Left cardiac atrium (tissue), 4 donors: ENCODE data around the gene HEATR5A. TPM values are rescaled to one million over a fixed set of nuclear protein-coding genes. Genes with fewer than 3 reads are reported as not detected.
"Not testable (repeated sequence)": the region's sequence is repeated elsewhere in the genome, so short reads cannot be mapped to it uniquely, and the experiment has no call there.

Experiments
- ATAC-seq, 2 donors: fragments of 200-7000 bp; cut with Tn5 transposase; one replicate each; pipeline ENCODE4 v1.9.1; 2020; ENCODE audit warnings: mild to moderate bottlenecking in 2 of 2, moderate library complexity in 2 of 2
- DNase-seq: peaks from one replicate; pipeline ENCODE4 v3.0.0-alpha.2; 2020
- intact Hi-C, 2 donors: fragments of 100-400 bp; cut with DNase I; formaldehyde crosslinking; loops; one replicate each; pipeline versions ENCODE4 v1.14.1 to v1.15.1; 2022 to 2023
- long read RNA-seq: library from polyadenylated mRNA; unstranded; transcript quantifications from one replicate; pipeline ENCODE4 v2.0.0, GENCODE V29; 2021
- total RNA-seq, 2 donors: library from RNA; stranded (reverse); fragmentation: NEBNext Ultra II Directional; extraction: Animal tissue kit (Norgen Biotek cat#: 25700); gene quantifications; one replicate each; pipeline ENCODE4 v1.2.1, GENCODE V29; 2021
- donor health status: DM: no; HTN: yes; CAD: no.
- donor health status: DM: no; HTN: yes; CAD: no; lungs with severe emphysema.
- donor health status: DM: yes; HTN: yes; CAD: no.
- donor health status: Dilated cardiomyopathy.

Gene HEATR5A
- 10 to 100 TPM; 42.4 to 46.6 TPM for total RNA-seq
- long read RNA-seq, partial matches to known transcripts: 15 of 17 reads
- long read RNA-seq, other reads (novel, unspliced or antisense): 2 of 17 reads

DNA sequence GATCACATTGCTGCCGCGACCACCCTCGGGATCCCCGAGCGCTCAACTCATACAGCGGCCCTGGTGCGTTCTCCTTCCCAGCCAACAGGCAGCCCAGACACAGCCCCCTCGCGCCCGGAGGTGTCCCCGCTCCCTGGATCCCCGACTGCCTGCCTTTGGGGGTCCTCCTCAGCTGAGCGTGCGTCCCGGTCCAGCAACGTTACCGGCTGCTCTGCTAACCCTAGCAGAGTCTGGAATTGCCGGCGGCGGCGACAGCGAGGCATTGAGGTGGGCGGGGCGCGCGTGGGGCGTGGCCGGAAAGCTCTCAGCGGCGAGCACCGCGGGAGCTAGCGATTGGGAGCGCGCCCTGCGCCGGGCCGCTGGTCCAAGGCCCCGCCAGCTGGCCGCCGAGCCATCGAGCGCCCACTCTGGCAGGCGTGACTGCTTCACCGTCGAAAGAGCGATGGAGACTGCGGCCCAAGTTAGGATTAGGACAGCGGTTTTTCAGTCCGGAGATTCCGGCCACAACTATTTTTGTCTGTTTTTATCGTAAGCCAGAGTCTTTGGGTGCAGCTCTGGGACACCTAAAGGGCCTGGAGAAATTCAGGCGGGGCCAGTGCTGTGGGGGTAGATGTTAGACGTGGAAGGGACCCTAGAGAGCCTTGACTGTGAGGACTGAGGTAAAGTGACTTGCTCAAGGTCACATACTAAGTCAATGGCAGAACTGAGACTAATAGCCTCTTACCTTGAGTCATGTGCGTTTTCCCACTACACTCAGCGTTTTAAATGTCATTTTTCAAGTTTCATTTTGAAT is at the start of gene HEATR5A:
TSS of gene HEATR5A (minus strand) at position 232 of the 793 bp plus-strand sequence. CDS start 17,575 bp downstream, outside the sequence.
- intact Hi-C loops: no loop called here
- ATAC-seq: peak; percentile 99
- peak; percentile 97 for DNase-seq

DNA sequence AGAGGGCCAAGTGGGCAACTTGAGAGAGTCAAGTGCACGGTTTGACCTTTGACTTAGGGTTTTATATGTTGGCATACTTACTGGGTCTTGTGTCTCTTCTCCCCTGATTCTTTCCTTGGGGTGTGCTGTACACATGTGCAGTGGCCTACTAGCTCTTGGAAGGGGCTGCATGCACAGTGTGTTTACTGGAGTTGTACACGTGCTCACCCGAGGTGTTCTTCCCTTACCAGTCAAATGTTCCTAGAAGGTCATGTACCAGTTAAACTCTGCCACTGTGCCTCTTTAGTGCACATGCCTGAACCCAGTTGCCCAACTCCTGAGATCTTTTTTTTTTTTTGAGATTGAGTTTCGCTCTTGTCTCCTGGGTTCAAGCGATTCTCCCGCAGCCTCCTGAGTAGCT is 46.2 kb upstream of the HEATR5A start:
- no peak for DNase-seq
- no peak for ATAC-seq
- intact Hi-C loops: no loop called here

DNA sequence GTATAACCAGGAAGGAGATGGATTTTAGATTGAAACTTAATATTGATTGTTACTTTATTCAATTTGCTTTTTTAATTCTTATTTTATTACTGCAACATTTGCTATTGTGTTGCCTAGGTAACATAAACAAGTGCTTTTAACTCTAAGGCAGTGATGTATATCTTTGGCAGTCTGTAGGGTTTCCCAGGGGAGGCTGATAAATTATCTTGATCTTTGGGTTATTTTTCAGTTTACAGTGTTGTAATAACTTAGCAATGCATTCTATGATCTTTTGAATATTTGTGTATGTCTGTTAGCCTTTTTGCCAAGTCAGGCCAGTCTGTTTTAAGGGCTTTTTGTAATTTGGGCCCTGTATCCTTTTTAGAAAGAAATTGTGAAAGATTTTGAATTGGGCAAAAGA is 44.8 kb upstream of the HEATR5A start:
- ATAC-seq (no peak), DNase-seq (no peak)
- intact Hi-C loops: no loop called here

DNA sequence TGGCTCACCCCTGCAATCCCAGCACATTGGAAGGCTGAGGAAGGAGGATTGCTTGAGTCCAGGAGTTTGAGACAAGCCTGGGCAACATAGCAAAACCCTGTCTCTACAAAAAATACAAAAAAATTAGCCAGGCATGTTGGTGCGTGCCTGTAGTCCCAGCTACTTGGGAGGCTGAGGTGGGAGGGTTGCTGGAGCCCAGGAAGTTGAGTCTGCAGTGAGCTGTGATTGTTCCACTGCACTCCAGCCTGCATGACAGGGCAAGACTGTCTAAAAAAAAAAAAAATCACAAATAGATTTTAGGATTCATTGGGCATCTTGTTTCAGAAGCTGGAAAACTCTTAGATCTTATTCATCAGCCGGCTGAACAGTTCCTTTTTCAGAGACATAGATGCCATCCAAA is 42.1 kb upstream of the HEATR5A start:
- intact Hi-C loops, ATAC-seq, DNase-seq: not testable (repeated sequence)

DNA sequence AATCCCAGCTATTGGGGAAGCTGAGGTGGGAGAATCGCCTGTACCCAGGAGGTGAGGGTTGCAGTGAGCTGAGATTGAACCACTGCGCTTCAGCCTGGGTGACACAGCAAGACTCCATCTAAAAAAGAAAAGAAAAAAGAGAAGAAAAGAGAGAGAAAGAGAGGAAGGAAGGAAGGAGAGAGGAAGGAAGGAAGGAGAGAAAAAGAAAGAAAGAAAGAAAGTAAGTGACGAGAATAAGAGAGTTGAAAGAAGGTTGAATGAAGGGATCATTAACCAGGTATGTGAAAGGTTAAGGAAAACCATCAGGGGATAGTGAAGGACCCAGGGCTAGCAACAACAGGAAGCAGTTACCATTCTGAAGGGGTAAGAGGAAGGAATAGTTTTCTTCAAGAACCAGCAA is 41.2 kb upstream of the HEATR5A start:
- ATAC-seq: no peak
- intact Hi-C loops: no loop called here
- no peak for DNase-seq

DNA sequence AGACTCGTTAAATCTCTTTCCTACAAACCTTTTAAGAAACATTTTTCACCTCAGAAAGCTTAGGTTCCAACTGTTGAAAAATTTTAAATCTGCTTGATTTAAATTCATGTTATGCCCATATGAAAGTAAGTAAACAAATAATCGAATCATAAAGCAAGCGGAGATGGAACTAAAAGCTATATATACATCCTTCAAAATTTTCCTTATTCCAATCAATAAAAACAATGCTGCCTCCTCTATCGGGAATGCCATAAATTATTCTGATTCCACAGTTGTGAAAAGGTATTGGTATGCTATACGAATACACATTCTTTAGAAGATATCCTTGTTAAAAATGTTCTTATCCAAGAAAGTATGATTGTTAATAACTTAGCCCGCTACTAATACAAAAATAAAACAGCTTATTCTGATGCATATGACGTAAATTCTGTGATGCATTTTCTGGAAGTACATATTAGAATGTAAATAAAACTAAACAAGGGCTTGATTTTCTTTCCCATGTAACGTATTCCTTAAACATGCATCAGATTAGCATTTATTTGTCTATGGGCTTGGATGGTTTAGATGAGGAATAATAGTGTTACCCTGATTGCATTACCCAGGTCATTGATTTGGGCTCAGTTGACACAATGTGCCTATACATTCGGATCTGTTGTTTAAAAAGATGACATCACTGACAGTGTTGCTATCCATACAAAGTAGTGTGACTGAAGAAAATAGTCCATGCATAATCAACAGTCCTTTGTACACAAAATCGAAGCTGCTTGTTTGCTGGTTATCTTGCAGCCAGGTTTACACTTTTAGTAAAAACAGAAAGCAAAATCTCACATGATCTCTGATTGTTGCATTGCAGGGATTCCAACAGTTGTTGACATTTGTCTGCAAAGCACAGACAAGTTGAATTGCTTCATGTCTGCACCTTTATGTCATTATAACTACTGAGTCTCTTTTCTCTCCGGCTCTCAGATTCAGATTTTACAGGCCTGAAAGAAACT is 37.6 kb upstream of the HEATR5A start:
- no peak for ATAC-seq
- no peak for DNase-seq
- intact Hi-C loops: no loop called here

DNA sequence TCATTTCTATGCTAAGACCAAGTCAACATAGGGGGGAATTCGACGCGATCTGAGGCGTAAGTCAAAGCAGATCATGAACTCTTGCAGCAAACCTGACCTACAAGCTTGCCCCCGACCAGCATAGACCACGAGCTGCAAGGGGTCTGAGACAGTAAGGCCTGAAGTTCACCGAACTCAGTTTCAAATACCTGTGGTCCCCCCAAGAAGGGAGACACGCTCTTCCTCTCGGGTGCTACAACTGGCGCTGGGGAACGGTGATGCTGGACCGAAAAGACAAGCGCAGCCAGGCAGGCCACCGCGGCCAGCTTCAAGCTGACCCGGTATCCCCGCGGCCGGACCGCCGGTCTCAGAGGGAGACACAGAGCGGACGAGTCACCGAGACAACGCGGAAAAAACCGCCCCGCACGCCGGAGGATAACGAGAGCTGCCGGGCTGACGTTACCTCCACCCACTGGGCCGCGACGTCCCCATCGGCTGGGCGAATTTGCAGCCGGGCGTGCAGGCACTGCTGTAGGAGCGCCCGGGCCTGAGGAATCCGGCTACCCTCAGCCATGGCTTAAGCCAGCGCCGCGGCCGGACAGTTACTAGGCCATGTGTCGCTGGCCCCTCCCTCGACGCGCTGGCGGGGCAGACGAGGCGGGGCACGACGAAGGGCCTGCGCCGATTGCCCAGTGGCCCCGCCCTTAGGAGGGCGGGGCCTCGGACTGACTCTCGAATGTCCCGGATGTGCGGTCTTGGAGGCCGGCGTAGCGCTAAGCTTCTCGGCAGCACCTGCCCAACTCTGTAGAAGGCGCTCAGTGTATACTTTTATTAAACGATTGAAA is 36.7 kb upstream of the HEATR5A start, which contains the start of gene DTD2:
TSS of gene DTD2 (minus strand) at position 666 of the 824 bp plus-strand sequence. CDS start at position 553, 113 bp downstream.
- peak; percentile 99 to 100 for ATAC-seq
- DNase-seq: peak; percentile 96
- intact Hi-C loops: no loop called here

DNA sequence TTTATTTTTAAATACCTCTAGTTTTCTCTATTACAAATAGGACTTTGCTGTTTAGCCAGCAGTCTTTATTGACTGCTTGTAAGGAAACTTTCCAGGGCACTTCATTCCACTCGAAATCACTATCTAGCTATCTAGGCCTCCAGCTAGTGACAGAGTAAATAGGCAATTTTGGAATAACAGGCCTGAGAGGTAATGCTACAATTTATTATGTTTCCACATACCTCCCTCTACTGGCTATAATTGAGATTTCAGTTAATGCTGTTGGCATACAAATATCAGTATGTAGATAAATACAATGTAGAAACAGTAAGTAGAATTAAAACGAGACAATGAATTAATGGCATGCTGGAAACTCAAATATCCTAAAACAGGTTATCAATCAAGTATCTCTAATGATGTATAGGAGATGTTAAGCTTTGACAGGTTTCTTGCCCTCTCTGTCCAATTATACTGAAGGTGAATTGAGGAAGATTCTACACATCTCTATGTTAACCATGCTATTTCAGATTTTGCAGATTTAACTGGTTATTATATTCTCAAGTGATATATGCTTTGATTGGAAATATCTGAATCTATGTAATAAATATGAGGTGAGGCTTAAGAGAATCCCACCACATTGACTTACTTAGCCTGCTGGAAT is 29.7 kb upstream of the HEATR5A start:
- DNase-seq: no peak
- intact Hi-C loops: loop anchor here in 1 of 2 donors (5.0 kb wide), 1 partner anchor 802 kb away; no protein-coding TSS in a partner anchor
- ATAC-seq: peak in 1 of 2 donors; percentile 57

DNA sequence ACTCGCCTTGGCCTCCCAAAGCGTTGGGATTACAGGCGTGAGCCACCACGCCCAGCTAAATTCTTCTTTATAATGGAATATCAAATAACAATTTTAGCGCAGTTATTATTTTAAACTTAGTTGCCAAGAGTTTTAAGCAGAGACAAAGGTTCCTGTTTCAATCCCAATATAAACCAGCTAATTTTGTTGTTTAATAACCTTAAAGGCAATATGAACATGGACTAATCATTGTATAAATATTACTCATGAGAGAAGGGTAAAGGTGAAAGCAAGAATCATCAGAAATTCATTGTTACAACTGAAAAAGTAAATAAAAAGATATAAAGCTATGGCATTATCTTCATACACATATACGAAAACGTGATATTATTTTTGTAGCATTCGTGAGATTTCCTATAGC is 28.8 kb upstream of the HEATR5A start:
- DNase-seq (no peak), ATAC-seq (no peak)
- intact Hi-C loops: no loop called here

DNA sequence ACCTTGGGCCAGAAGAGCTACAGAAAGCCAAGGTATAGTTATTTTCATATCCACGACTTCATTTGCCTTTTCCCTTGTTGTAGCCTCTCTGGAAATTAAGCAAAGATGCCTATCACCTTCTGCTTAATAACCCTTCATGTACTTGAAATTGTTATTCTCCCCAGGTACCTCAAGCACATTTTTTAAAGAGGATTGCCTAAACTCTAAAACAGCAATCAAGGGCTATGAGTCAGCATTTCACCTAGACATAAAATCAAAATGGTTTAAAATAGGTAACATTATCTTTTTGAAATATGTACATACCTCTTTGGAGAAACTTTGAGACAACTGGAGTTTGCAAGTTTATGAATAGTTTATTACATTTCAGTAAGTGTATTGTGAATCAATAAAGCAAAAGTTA is 25.4 kb upstream of the HEATR5A start:
- DNase-seq: no peak
- intact Hi-C loops: no loop called here
- ATAC-seq: no peak

DNA sequence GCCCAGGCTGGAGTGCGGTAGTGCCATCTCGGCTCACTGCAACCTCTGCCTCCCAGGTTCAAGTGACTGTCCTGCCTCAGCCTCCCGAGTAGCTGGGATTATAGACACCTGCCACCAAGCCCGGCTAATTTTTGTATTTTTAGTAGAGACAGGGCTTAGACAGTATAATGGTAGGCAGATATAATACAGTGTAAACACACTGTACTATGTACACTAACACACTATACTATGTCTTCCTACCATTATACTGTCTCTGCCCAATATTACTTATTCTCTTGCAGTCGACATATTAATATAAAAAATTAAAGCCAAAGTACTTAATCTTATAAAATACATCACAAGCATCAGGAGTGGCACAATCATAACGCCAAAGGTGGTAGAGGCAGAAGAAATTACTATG is 21.9 kb upstream of the HEATR5A start:
- intact Hi-C loops: no loop called here
- no peak for DNase-seq
- ATAC-seq: no peak

DNA sequence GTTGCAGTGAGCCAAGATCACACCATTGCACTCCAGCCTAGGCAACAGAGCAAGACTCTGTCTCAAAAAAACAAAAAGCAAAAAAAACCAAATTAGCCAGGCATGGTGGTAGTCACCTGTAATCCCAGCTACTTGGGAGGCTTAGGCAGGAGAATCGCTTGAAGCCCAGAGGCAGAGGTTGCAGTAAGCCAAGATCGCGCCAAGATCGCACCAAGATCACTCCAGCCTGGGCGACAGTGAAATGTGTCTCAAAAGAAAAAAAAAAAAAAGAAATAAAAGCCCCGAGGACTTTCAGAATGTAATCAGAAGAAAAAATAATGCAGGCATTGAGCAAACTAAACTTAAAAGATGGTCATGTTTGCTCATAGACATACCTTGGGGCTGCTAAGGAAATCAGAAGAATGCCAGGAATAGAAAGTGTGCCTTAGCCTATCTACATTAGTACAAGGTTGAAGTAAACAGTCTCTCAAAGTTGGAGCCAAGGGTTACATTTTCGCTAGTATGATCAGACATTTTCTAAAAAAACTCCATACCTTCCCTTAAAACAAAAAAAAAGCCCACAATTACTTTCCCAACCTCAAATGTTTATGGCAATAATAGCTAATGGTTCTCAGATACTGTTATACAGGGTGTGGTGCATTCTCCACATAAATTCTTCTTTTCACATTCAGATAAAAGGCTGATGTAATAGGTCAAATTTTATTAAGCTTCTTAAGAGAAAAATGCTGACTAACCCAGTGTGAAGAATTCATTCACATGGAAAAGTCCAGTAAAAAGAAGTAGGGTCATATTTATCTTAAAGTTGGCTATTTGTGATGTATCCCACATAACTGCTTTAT is 21.1 kb upstream of the HEATR5A start:
- peak; percentile 38 to 90 for ATAC-seq
- intact Hi-C loops: no loop called here
- DNase-seq: no peak

DNA sequence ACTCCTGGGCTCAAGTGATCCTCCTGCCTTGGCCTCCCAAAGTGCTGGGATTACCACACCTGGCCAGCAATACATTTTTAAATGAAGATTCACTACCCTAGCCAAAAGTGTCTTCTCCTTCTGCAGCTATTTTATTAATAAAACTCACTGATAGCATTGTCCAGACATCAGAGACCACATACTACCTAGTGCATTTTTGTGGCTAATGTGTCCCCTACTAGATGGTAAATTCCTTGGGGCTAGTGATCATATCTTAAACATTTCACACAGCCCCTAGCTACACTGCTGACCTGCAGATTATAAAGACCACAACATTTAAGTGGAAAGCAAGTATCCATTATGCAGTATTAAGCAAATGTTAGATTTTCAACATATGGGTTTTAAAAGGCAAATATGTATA is 19.9 kb upstream of the HEATR5A start:
- intact Hi-C loops: no loop called here
- DNase-seq: no peak
- no peak for ATAC-seq

DNA sequence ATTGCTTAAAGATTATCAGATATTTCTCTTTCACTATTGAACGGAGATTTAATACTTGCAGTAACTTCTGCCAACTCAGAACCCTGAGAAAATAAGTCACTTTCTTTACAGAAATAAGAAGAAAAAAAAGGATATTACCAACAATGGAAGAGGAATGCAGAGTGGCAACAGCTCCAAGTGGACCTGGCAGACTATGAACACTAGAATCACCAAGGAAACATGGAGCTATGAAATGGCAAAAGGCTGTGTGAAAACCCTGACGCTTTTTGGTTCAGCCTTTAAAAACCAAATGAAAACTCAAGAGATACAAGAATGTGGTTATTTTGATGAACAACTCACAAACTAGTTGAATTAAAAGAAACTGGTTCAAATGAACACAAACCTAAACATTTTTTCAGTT is 19.2 kb upstream of the HEATR5A start:
- ATAC-seq: no peak
- no peak for DNase-seq
- intact Hi-C loops: no loop called here

DNA sequence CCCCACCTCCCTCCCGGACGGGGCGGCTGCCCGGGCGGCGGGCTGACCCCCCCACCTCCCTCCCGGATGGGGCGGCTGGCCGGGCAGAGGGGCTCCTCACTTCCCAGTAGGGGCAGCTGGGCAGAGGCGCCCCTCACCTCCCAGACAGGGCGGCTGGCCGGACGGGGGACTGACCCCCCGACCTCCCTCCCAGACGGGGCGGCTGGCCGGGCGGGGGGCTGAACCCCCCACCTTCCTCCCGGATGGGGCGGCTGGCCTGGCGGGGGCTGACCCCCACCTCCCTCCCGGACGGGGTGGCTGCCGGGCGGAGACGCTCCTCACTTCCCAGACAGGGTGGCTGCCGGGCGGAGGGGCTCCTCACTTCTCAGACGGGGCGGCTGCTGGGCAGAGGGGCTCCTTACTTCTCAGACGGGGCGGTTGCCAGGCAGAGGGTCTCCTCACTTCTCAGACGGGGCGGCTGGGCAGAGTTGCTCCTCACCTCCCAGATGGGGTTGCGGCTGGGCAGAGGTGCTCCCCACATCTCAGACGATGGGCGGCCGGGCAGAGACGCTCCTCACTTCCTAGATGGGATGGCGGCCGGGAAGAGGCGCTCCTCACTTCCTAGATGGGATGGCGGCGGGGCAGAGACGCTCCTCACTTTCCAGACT is 16.8 kb upstream of the HEATR5A start:
- intact Hi-C loops, ATAC-seq, DNase-seq: not testable (repeated sequence)

DNA sequence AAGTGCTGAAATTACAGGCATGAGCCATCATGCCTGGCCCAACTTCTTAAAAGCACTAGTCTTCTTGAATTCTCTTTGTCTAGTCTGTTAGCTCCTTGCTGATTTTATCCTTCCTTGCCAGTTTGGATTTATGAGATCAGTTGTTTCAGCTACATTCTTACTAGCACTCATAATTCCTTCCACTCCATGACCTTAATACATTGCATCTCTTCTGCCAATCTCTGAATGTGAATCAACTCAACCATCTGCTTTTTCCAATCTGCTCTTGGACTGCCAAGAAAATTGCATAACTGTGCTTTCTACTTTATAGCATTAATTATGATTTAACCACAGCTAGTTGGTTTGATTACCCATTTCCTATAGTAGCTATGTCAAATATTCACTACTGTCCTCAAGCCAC is 14.9 kb upstream of the HEATR5A start:
- intact Hi-C loops: no loop called here
- ATAC-seq (peak; percentile 47 to 81), DNase-seq (no peak)

DNA sequence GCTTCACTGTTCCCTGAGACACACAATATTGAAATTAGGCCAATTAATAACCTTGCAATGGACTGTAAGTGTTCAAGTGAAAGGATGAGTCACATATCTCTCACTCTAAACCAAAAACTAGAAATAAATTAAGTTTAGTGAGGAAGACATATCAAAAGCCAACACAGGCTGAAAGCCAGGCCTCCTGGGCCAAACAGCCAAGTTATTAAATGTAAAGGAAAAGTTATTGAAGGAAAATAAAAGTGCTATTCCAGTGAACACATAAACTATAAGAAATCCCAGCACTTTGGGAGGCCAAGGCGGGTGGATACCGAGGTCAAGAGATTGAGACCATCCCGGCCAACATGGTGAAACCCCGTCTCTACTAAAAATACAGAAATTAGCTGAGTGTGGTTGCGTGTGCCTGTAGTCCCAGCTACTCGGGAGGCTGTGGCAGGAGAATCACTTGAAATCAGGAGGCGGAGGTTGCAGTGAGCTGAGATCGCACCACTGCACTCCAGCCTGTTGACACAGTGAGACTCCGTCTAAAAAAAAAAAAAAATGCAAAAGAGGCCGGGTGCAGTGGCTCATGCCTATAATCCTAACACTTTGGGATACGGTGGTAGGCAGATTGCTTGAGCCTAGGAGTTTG is 10.4 kb upstream of the HEATR5A start:
- intact Hi-C loops: no loop called here
- no peak for ATAC-seq
- DNase-seq: no peak
